ENCODE measurements around the gene ACTN1.

- no peak for TF ChIP-seq POLR2AphosphoS5 (IDR thresholded peaks at IDR 0.05)
- no peak for TF ChIP-seq CTCF (IDR thresholded peaks at IDR 0.05)
- no peak for TF ChIP-seq POLR2A (IDR thresholded peaks at IDR 0.05; ENCODE audit: low read depth)
- TF ChIP-seq EP300 (IDR thresholded peaks at IDR 0.05), result no peak
These were observed 22.4 kb downstream of the ACTN1 start for GRCh38 chr14:68956724-68957123.

Measured in esophagus muscularis mucosa (tissue), 4 donors.